Stimulated activated CD4-positive, alpha-beta T cell treated with anti-CD3 and anti-CD28 coated beads, TNF-alpha, amount 100 ng/mL, for 1 hour (primary cell): Measurements from ENCODE around the gene DLEC1.

Source experiments
- DNase-seq, 3 donors: peaks; one replicate each; pipeline ENCODE4 v3.0.0-alpha.2; 2020; ENCODE audit warnings: low read depth in 3 of 3, low spot score in 1 of 3

DLEC1 gene

GRCh38 chr3:38000965-38001455 lies 38.0 kb upstream of the DLEC1 start:
- no peak for DNase-seq

GRCh38 chr3:38001456-38002081 lies 37.4 kb upstream of the DLEC1 start:
- DNase-seq: no peak

- no peak for DNase-seq
Observed at GRCh38 chr3:38002291-38002876, 36.6 kb upstream of the DLEC1 start.

GRCh38 chr3:38002940-38003339 lies 36.1 kb upstream of the DLEC1 start:
- no peak for DNase-seq

GRCh38 chr3:38003371-38003816 lies 35.6 kb upstream of the DLEC1 start:
- peak in 1 of 3 donors; percentile 49 for DNase-seq

- DNase-seq: no peak
Observed at GRCh38 chr3:38003817-38004414, 35.1 kb upstream of the DLEC1 start.

- peak in 1 of 3 donors; percentile 34 for DNase-seq
Observed at GRCh38 chr3:38004415-38005075, 34.5 kb upstream of the DLEC1 start.

- DNase-seq: no peak
Observed at GRCh38 chr3:38005076-38006020, 33.7 kb upstream of the DLEC1 start.

GRCh38 chr3:38006031-38006430 lies 33.0 kb upstream of the DLEC1 start:
- DNase-seq: no peak

- no peak for DNase-seq
Observed at GRCh38 chr3:38006445-38006995, 32.5 kb upstream of the DLEC1 start.

- DNase-seq: no peak
Observed at GRCh38 chr3:38007754-38008090, 31.3 kb upstream of the DLEC1 start.

- DNase-seq: no peak
Observed at GRCh38 chr3:38008191-38008701, 30.8 kb upstream of the DLEC1 start.

GRCh38 chr3:38008971-38009580 lies 29.9 kb upstream of the DLEC1 start:
- no peak for DNase-seq

- no peak for DNase-seq
Observed at GRCh38 chr3:38009807-38010591, 29.0 kb upstream of the DLEC1 start.

GRCh38 chr3:38011111-38011510 lies 27.9 kb upstream of the DLEC1 start:
- DNase-seq: no peak

- DNase-seq: no peak
Observed at GRCh38 chr3:38015485-38015884, 23.5 kb upstream of the DLEC1 start.

GRCh38 chr3:38015984-38016383 lies 23.0 kb upstream of the DLEC1 start:
- no peak for DNase-seq

- no peak for DNase-seq
Observed at GRCh38 chr3:38016410-38016809, 22.6 kb upstream of the DLEC1 start.

- no peak for DNase-seq
Observed at GRCh38 chr3:38016847-38017444, 22.1 kb upstream of the DLEC1 start.
